ENCODE results near the gene KLHL41.
"Not testable (repeated sequence)": the region's sequence is repeated elsewhere in the genome, so short reads cannot be mapped to it uniquely, and the experiment has no call there.

KLHL41 gene

DNA sequence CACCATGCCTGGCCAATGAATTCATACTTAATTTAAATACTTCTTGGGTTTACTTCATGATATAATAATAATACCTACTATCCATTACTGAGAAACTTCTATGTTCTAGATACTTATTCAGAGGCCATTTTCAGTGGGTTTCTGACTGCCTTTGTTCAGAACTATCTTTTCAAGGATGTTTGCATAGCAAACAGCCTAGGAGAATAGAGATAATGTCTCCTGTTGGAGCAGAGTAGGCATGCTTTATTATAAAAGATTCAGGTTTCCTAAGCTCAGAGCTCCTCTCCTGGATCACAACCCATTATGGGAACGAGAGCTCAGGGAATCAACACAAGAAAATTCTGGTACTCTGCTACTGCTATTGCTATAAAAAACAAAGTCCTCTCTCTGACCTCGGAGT, 53.0 kb downstream of the KLHL41 start:
- Histone ChIP-seq H4K20me1 (ENCODE audit: insufficient read depth, low read length) (no peaks in the 10 kb centered on the region), H3K4me1 (ENCODE audit: low read length) (no peaks in the 10 kb centered on the region), H3K9ac (ENCODE audit: low read length) (no peak overlapping the region), H3K79me2 (ENCODE audit: low read length) (peaks cover 8% of the 10 kb centered on the region; the same call in 1 of the 2 replicates), H3F3A (ENCODE audit: insufficient read depth, low read length) (peaks cover 4% of the 10 kb centered on the region; the same call in 1 of the 2 replicates), H3K36me3 (replicated peaks; ENCODE audit: insufficient read depth, low read length) (peaks cover 10% of the 10 kb centered on the region; the same call in 1 of the 2 replicates), H3K4me2 (ENCODE audit: low read depth, low read length) (no peak overlapping the region), H3K9me2 (replicated peaks; ENCODE audit: insufficient read depth, low read length) (no peaks in the 10 kb centered on the region), H2AFZ (ENCODE audit: low read length) (no peak overlapping the region), H3K4me3 (ENCODE audit: low read length) (no peak overlapping the region), H3K27ac (ENCODE audit: low read length) (no peak overlapping the region), H3K9me3 (replicated peaks; ENCODE audit: insufficient read depth, low read length) (no peaks in the 10 kb centered on the region), H3K27me3 (replicated peaks; ENCODE audit: insufficient read depth, low read length) (no peaks in the 10 kb centered on the region)
- DNase-seq, result no peak
- TF ChIP-seq EZH2 (optimal IDR thresholded peaks at IDR 0.05; ENCODE audit: low read depth, low read length) (no peak), EZH2phosphoT487 (IDR thresholded peaks at IDR 0.05; ENCODE audit: low read length) (no peak)
- TF ChIP-seq, protein P1, sequence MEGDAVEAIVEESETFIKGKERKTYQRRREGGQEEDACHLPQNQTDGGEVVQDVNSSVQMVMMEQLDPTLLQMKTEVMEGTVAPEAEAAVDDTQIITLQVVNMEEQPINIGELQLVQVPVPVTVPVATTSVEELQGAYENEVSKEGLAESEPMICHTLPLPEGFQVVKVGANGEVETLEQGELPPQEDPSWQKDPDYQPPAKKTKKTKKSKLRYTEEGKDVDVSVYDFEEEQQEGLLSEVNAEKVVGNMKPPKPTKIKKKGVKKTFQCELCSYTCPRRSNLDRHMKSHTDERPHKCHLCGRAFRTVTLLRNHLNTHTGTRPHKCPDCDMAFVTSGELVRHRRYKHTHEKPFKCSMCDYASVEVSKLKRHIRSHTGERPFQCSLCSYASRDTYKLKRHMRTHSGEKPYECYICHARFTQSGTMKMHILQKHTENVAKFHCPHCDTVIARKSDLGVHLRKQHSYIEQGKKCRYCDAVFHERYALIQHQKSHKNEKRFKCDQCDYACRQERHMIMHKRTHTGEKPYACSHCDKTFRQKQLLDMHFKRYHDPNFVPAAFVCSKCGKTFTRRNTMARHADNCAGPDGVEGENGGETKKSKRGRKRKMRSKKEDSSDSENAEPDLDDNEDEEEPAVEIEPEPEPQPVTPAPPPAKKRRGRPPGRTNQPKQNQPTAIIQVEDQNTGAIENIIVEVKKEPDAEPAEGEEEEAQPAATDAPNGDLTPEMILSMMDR (IDR thresholded peaks at IDR 0.05; ENCODE audit: low read length), result no peak

DNA sequence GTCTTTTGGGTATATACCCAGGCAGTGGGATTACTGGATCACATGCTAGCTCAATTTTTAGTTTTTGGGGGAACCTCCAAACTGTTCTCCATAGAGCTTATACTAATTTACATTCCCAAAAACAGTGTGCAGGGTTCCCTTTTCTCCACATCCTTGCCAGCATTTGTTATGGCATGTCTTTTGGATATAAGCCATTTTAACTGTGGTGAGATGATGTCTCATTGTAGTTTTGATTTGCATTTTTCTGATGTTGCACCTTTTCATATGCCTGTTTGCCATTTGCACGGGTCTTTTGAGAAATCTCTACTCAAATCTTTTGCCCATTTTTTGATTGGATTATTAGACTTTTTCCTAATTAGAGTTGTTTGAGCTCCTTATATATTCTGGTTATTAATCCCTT, 56.2 kb downstream of the KLHL41 start:
- Histone ChIP-seq H3K4me2 (ENCODE audit: low read depth, low read length) (no peak overlapping the region), H4K20me1 (ENCODE audit: insufficient read depth, low read length) (no peaks in the 10 kb centered on the region), H3K4me3 (ENCODE audit: low read length) (no peak overlapping the region), H3K9me2 (replicated peaks; ENCODE audit: insufficient read depth, low read length) (no peaks in the 10 kb centered on the region), H3F3A (ENCODE audit: insufficient read depth, low read length) (peaks cover 4% of the 10 kb centered on the region; the same call in 1 of the 2 replicates), H3K9ac (ENCODE audit: low read length) (no peak overlapping the region), H3K27me3 (replicated peaks; ENCODE audit: insufficient read depth, low read length) (no peaks in the 10 kb centered on the region), H3K36me3 (replicated peaks; ENCODE audit: insufficient read depth, low read length) (no peaks in the 10 kb centered on the region), H3K4me1 (ENCODE audit: low read length) (no peaks in the 10 kb centered on the region), H3K9me3 (replicated peaks; ENCODE audit: insufficient read depth, low read length) (no peaks in the 10 kb centered on the region), H3K79me2 (ENCODE audit: low read length) (peaks cover 34% of the 10 kb centered on the region), H3K27ac (ENCODE audit: low read length) (no peak overlapping the region), H2AFZ (ENCODE audit: low read length) (no peak overlapping the region)
- TF ChIP-seq EZH2 (optimal IDR thresholded peaks at IDR 0.05; ENCODE audit: low read depth, low read length) (no peak), EZH2phosphoT487 (IDR thresholded peaks at IDR 0.05; ENCODE audit: low read length) (no peak)
- TF ChIP-seq, protein P1 (IDR thresholded peaks at IDR 0.05; ENCODE audit: low read length), result no peak
- no peak for DNase-seq

DNA sequence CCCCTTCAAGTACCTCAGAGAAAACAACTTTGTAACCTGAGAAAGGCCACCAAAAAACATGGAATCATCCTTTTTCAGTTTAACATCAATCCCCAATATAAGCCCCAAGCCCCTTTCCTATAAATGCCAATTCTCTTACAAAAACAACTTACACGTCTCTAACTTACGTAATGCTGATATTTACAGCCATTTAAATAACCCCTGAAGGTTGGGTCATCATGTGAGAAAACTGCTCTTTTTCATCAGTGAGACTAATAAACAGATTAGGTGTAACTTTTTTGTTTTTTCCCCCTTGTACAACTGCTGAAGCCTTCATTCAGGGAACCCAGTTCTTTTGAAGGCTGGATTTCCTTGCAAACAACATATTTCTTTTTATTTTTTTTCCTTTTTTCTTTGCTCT, 60.4 kb downstream of the KLHL41 start:
- Histone ChIP-seq H3K4me2 (ENCODE audit: low read depth, low read length) (no peak overlapping the region), H3K36me3 (replicated peaks; ENCODE audit: insufficient read depth, low read length) (no peaks in the 10 kb centered on the region), H3K9me3 (replicated peaks; ENCODE audit: insufficient read depth, low read length) (no peaks in the 10 kb centered on the region), H3K9me2 (replicated peaks; ENCODE audit: insufficient read depth, low read length) (no peaks in the 10 kb centered on the region), H3F3A (ENCODE audit: insufficient read depth, low read length) (peaks cover 13% of the 10 kb centered on the region), H3K9ac (ENCODE audit: low read length) (no peak overlapping the region), H3K79me2 (ENCODE audit: low read length) (peaks cover 59% of the 10 kb centered on the region), H2AFZ (ENCODE audit: low read length) (no peak overlapping the region), H3K27me3 (replicated peaks; ENCODE audit: insufficient read depth, low read length) (no peaks in the 10 kb centered on the region), H3K4me1 (ENCODE audit: low read length) (peaks cover 10% of the 10 kb centered on the region), H4K20me1 (ENCODE audit: insufficient read depth, low read length) (no peaks in the 10 kb centered on the region), H3K4me3 (ENCODE audit: low read length) (no peak overlapping the region), H3K27ac (ENCODE audit: low read length) (no peak overlapping the region)
- no peak for DNase-seq
- TF ChIP-seq, protein P1 (IDR thresholded peaks at IDR 0.05; ENCODE audit: low read length), result no peak
- TF ChIP-seq EZH2 (optimal IDR thresholded peaks at IDR 0.05; ENCODE audit: low read depth, low read length), result no peak
- no peak for TF ChIP-seq EZH2phosphoT487 (IDR thresholded peaks at IDR 0.05; ENCODE audit: low read length)

DNA sequence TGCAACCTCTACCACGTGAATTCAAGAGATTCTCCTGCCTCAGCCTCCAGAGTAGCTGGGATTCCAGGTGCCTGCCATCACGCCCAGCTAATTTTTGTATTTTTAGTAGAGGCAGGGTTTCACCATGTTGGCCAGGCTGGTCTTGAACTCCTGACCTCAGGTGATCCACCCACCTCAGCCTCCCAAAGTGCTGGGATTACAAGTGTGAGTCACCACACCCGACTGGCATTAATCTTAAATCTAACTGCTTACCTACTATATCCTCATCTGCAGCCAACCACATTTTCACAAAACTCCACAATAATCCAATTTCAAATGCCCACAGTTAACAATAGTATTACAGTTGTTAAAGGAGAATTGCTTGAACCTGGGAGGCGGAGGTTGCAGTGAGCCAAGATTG, 61.2 kb downstream of the KLHL41 start:
- H3K9me3 ChIP-seq (replicated peaks; ENCODE audit: insufficient read depth, low read length); H3K27me3 ChIP-seq (replicated peaks; ENCODE audit: insufficient read depth, low read length); H3K4me2 ChIP-seq (ENCODE audit: low read depth, low read length); H3K9me2 ChIP-seq (replicated peaks; ENCODE audit: insufficient read depth, low read length); H3K9ac ChIP-seq (ENCODE audit: low read length); H3K27ac ChIP-seq (ENCODE audit: low read length); H3K4me1 ChIP-seq (ENCODE audit: low read length); H4K20me1 ChIP-seq (ENCODE audit: insufficient read depth, low read length); H2AFZ ChIP-seq (ENCODE audit: low read length); H3K4me3 ChIP-seq (ENCODE audit: low read length); H3K36me3 ChIP-seq (replicated peaks; ENCODE audit: insufficient read depth, low read length); DNase-seq: not testable (repeated sequence)
- Histone ChIP-seq H3F3A (ENCODE audit: insufficient read depth, low read length) (peaks cover 13% of the 10 kb centered on the region), H3K79me2 (ENCODE audit: low read length) (peaks cover 59% of the 10 kb centered on the region)
